ENCODE measurements around the gene PKP4. TPM values are rescaled to one million over a fixed set of nuclear protein-coding genes. Genes with fewer than 3 reads are reported as not detected.

The PKP4 gene
- total RNA-seq, 1 experiment from 2014 or later: 147 TPM

DNA sequence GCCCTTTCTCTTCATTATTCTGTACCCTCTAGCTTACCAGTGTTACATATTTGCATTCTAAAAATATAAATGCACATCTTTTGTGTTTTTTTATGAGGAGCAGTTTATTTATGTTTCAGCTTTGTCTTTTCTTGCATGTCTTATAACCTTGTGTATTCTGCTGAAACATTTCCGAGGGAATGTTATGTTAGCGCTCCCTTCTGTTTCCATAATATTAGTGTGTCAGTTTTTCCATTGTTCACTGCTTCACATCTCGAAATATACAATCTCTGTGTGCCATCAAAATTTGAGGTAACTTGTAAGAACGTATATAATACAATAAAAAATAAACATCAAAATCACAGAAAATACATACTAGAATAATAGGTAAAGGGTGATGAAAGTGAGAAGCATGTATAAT, 153.3 kb downstream of the PKP4 start:
- POLR2A ChIA-PET: no interaction called here
- Mint-ChIP-seq H3K4me1 (ENCODE audit: low read depth, unreplicated experiment) (no peaks in the 10 kb centered on the region), H3K4me3 (ENCODE audit: unreplicated experiment) (no peak overlapping the region), H3K27me3 (ENCODE audit: insufficient read depth, unreplicated experiment) (no peaks in the 10 kb centered on the region), H3K36me3 (ENCODE audit: insufficient read depth, unreplicated experiment) (peaks cover 18% of the 10 kb centered on the region), H3K27ac (ENCODE audit: unreplicated experiment) (no peak overlapping the region), H3K9me3 (ENCODE audit: unreplicated experiment) (no peaks in the 10 kb centered on the region)
- no peak for DNase-seq
- Histone ChIP-seq H3K36me3 (ENCODE audit: control insufficient read depth, insufficient read depth, low read length) (no peaks in the 10 kb centered on the region), H3K9me3 (no peaks in the 10 kb centered on the region), H3K4me3 (ENCODE audit: low read depth, low read length) (no peak overlapping the region), H3K27me3 (replicated peaks; ENCODE audit: control insufficient read depth, insufficient read depth, low read length) (no peaks in the 10 kb centered on the region), H3K4me1 (no peaks in the 10 kb centered on the region)
- CTCF ChIA-PET: no interaction called here
- TF ChIP-seq, protein P1, sequence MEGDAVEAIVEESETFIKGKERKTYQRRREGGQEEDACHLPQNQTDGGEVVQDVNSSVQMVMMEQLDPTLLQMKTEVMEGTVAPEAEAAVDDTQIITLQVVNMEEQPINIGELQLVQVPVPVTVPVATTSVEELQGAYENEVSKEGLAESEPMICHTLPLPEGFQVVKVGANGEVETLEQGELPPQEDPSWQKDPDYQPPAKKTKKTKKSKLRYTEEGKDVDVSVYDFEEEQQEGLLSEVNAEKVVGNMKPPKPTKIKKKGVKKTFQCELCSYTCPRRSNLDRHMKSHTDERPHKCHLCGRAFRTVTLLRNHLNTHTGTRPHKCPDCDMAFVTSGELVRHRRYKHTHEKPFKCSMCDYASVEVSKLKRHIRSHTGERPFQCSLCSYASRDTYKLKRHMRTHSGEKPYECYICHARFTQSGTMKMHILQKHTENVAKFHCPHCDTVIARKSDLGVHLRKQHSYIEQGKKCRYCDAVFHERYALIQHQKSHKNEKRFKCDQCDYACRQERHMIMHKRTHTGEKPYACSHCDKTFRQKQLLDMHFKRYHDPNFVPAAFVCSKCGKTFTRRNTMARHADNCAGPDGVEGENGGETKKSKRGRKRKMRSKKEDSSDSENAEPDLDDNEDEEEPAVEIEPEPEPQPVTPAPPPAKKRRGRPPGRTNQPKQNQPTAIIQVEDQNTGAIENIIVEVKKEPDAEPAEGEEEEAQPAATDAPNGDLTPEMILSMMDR (IDR thresholded peaks at IDR 0.05; ENCODE audit: insufficient read depth in 1 of 2, low read depth in 1 of 2, low read length in 1 of 2, severe bottlenecking in 1 of 2, unreplicated experiment in 1 of 2): no peak
- intact Hi-C loops (cut with micrococcal nuclease; ENCODE audit: unreplicated experiment): loop anchor here (10.0 kb wide), 1 partner anchor 425 kb away; no protein-coding TSS in a partner anchor
- no TSS peak for BruUV-seq (replicated peaks)

DNA sequence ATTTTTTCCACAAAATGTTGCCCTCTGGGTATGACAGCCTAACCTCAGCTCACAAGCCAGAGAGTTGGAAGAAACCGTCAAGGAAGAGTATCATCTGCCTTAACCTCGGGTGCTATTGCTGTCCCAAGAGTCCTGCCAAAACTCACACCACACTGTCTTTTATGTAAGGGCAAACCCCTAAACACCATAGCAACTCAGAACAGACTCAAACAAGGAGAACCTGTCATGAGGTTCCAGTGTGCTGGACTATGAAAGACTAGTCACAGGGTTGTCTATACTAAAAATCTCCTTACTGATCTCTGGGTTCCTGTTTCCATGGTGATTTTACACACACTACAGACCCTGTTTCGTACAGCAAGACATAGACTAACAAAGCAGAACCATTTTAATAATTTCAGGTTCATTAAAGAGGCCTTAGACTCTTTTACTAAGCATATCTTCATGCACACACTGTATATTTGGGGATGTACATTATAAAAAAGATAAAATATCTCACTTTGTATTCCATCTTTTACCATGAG, 159.8 kb downstream of the PKP4 start:
- CTCF ChIA-PET: no interaction called here
- peaks cover 2% of the 10 kb centered on the region; the same call in 1 of the 2 replicates for H3K36me3 ChIP-seq (ENCODE audit: control insufficient read depth, insufficient read depth, low read length)

DNA sequence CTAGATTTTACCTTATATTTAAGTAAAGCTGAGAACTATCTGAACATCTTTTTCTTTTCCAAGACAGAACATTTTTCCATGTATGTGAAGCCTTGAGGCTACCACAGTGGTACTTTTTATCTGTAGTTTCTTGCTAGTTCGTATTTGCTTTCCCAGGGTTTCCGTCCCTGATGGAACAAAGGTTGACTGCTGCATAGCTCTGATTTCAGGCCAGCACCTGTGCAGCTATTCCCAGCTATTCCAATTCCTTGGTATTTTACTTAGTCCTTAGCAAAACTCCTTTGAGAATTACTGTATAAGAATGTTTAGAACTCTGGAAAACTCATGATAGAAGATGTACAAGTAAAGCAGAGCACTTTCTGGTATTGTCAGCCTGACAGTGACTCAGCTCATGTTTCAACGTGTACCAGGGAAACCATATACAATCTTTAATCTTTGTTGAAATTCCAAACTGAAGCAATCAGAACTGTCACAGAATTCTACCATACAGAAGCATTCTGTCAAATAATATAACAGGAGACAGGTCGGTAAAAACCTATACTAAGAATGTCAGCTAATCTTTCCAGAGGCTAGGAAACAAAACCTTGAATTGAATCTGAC, 162.2 kb downstream of the PKP4 start:
- H3K27me3 ChIP-seq (replicated peaks; ENCODE audit: control insufficient read depth, insufficient read depth, low read length): no peaks in the 10 kb centered on the region
- no peak overlapping the region for H3K4me3 ChIP-seq (ENCODE audit: low read depth, low read length)
- ChIA-PET CTCF (interaction anchor here (0.6 to 1.9 kb wide), 7 partner anchors 11 to 595 kb away, joined by 4 to 9 read pairs (median 4); partner anchors contain the start of genes CCDC148 and PKP4), POLR2A (interaction anchor here (0.7 kb wide), 1 partner anchor 163 kb away, joined by 6 read pairs; the partner anchor contains the start of gene CCDC148)
- no peaks in the 10 kb centered on the region for H3K27me3 Mint-ChIP-seq (ENCODE audit: insufficient read depth, unreplicated experiment)
- peaks cover 39% of the 10 kb centered on the region for H3K36me3 Mint-ChIP-seq (ENCODE audit: insufficient read depth, unreplicated experiment)
- BruUV-seq (replicated peaks): no TSS peak
- peaks cover 4% of the 10 kb centered on the region; the same call in 1 of the 2 replicates for H3K36me3 ChIP-seq (ENCODE audit: control insufficient read depth, insufficient read depth, low read length)
- TF ChIP-seq, protein P1 (IDR thresholded peaks at IDR 0.05; ENCODE audit: insufficient read depth in 1 of 2, low read depth in 1 of 2, low read length in 1 of 2, severe bottlenecking in 1 of 2, unreplicated experiment in 1 of 2): no peak
- no peak overlapping the region for H3K4me3 Mint-ChIP-seq (ENCODE audit: unreplicated experiment)
- DNase-seq: peak in 1 of 2 experiments; percentile 17
- H3K9me3 ChIP-seq: no peaks in the 10 kb centered on the region
- H3K9me3 Mint-ChIP-seq (ENCODE audit: unreplicated experiment): no peaks in the 10 kb centered on the region
- H3K27ac Mint-ChIP-seq (ENCODE audit: unreplicated experiment): peak overlapping the region; percentile 25
- H3K4me1 ChIP-seq: peaks cover 11% of the 10 kb centered on the region; the same call in 1 of the 2 replicates
- H3K4me1 Mint-ChIP-seq (ENCODE audit: low read depth, unreplicated experiment): peaks cover 7% of the 10 kb centered on the region
- intact Hi-C loops (cut with micrococcal nuclease; ENCODE audit: unreplicated experiment): loop anchor here (10.0 kb wide), 1 partner anchor 434 kb away; no protein-coding TSS in a partner anchor

More for the DNA sequence above, 159.8 kb downstream of the PKP4 start:
- POLR2A ChIA-PET: no interaction called here
- peaks cover 7% of the 10 kb centered on the region for H3K4me1 Mint-ChIP-seq (ENCODE audit: low read depth, unreplicated experiment)
- intact Hi-C loops (cut with micrococcal nuclease; ENCODE audit: unreplicated experiment): loop anchor here (10.0 kb wide), 1 partner anchor 432 kb away; no protein-coding TSS in a partner anchor
- Histone ChIP-seq H3K9me3 (no peaks in the 10 kb centered on the region), H3K4me1 (peaks cover 11% of the 10 kb centered on the region; the same call in 1 of the 2 replicates), H3K4me3 (ENCODE audit: low read depth, low read length) (no peak overlapping the region), H3K27me3 (replicated peaks; ENCODE audit: control insufficient read depth, insufficient read depth, low read length) (no peaks in the 10 kb centered on the region)
- DNase-seq: no peak
- no peak overlapping the region for H3K4me3 Mint-ChIP-seq (ENCODE audit: unreplicated experiment)
- BruUV-seq (replicated peaks): no TSS peak
- TF ChIP-seq, protein P1 (IDR thresholded peaks at IDR 0.05; ENCODE audit: insufficient read depth in 1 of 2, low read depth in 1 of 2, low read length in 1 of 2, severe bottlenecking in 1 of 2, unreplicated experiment in 1 of 2): no peak
- no peaks in the 10 kb centered on the region for H3K27me3 Mint-ChIP-seq (ENCODE audit: insufficient read depth, unreplicated experiment)
- H3K27ac Mint-ChIP-seq (ENCODE audit: unreplicated experiment): no peak overlapping the region
- H3K9me3 Mint-ChIP-seq (ENCODE audit: unreplicated experiment): no peaks in the 10 kb centered on the region
- H3K36me3 Mint-ChIP-seq (ENCODE audit: insufficient read depth, unreplicated experiment): peaks cover 32% of the 10 kb centered on the region
